HCT116 (cell line): ENCODE measurements around the gene ADAMTS4. TPM values are rescaled to one million over a fixed set of nuclear protein-coding genes. Genes with fewer than 3 reads are reported as not detected.

Experiments
- ATAC-seq: fragments of 200-7000 bp; cut with Tn5 transposase; 2 replicates; pipeline ENCODE4 v1.9.1; 2020; ENCODE audit warnings: mild to moderate bottlenecking, moderate library complexity
- BruUV-seq: library from RNA; stranded (reverse); fragments of 400-500 nt; replicated peaks from 2 replicates; lab custom pipeline; 2021; lab: Mats Ljungman, UMichigan
- CTCF ChIA-PET: fragments of 300-600 bp; sonication (Branson Sonifier 250); formaldehyde crosslinking; loops from one replicate; lab custom pipeline; 2021; ENCODE audit warnings: antibody characterized with exemption; lab: Charles Lee
- POLR2A ChIA-PET: fragments of 300-600, 350-600 bp; sonication (Branson Sonifier 250); formaldehyde crosslinking; loops from one replicate; lab custom pipeline; 2021; ENCODE audit warnings: antibody characterized with exemption; lab: Charles Lee
- RAD21 ChIA-PET, 2 experiments: fragments of 300-600 bp; sonication (Branson Sonifier 250); formaldehyde crosslinking; loops; one replicate each; lab custom pipeline; 2023; ENCODE audit warnings: low total read pairs in 2 of 2; ENCODE audit not compliant: uncharacterized antibody in 2 of 2, unreplicated experiment in 2 of 2, low non-redundant PET in 1 of 2; lab: Charles Lee
- DNase-seq: peaks from one replicate; pipeline ENCODE4 v3.0.0-alpha.2; 2010; ENCODE audit warnings: low read depth, low spot score
- H2AFZ ChIP-seq: fragments of 200-600 bp; shearing (Covaris generic), sonication (generic); 2 replicates; pipeline ENCODE4 v1.6.1; 2017; ENCODE audit warnings: low read depth, mixed run types, mixed read lengths, antibody characterized with exemption, low read length; ENCODE audit not compliant: poor library complexity, severe bottlenecking
- H3K27ac ChIP-seq: 2 replicates; pipeline ENCODE4 v1.5.1; 2012; ENCODE audit warnings: low read depth, low read length
- H3K27me3 ChIP-seq: fragments of 200-600 bp; sonication (generic); 2 replicates; pipeline ENCODE4 v1.6.1; 2016; ENCODE audit warnings: mixed run types, low read length, mixed read lengths; ENCODE audit not compliant: insufficient read depth
- H3K36me3 ChIP-seq, 2 experiments: fragments of 200-500 bp in 1 of 2; fragments of 200-600 bp in 1 of 2; sonication (Bioruptor generic) in 1 of 2; sonication (generic) in 1 of 2; 2 replicates each; pipeline versions ENCODE4 v1.5.1 to v1.6.1; 2014 to 2016; ENCODE audit warnings: low read length in 2 of 2, inconsistent platforms in 1 of 2, mixed read lengths in 1 of 2, mixed run types in 1 of 2; ENCODE audit not compliant: insufficient read depth in 2 of 2, control insufficient read depth in 1 of 2
- H3K4me1 ChIP-seq, 2 experiments: fragments of 200-600 bp in 1 of 2; sonication (generic) in 1 of 2; 2 replicates each; pipeline versions ENCODE4 v1.5.1 to v1.6.1; 2012 to 2017; ENCODE audit warnings: low read length in 2 of 2, inconsistent platforms in 1 of 2, mild to moderate bottlenecking in 1 of 2, mixed read lengths in 1 of 2, mixed run types in 1 of 2, moderate library complexity in 1 of 2; ENCODE audit not compliant: insufficient read depth in 2 of 2, control insufficient read depth in 1 of 2
- H3K4me2 ChIP-seq: fragments of 200-600 bp; sonication (generic); 2 replicates; pipeline ENCODE4 v1.6.1; 2017; ENCODE audit warnings: mixed run types, low read length, mixed read lengths
- H3K4me3 ChIP-seq, 2 experiments: fragments of 200-600 bp in 1 of 2; sonication (generic) in 1 of 2; replicated peaks in 1 of 2; 2 replicates each; pipeline ENCODE4 v1.5.1; 2011 to 2016; ENCODE audit warnings: low read length in 2 of 2, control low read depth in 1 of 2, low read depth in 1 of 2, mild to moderate bottlenecking in 1 of 2, mixed read lengths in 1 of 2, mixed run types in 1 of 2
- H3K79me2 ChIP-seq: fragments of 200-600 bp; sonication (generic); 2 replicates; pipeline ENCODE4 v1.6.1; 2017; ENCODE audit warnings: mild to moderate bottlenecking, mixed run types, low read length, moderate library complexity, mixed read lengths; ENCODE audit not compliant: insufficient read depth
- H3K9ac ChIP-seq: fragments of 200-600 bp; sonication (generic); 2 replicates; pipeline ENCODE4 v1.6.1; 2016; ENCODE audit warnings: low read length, mixed read lengths
- H3K9me2 ChIP-seq: fragments of 200-600 bp; sonication (generic), shearing (Covaris generic); 2 replicates; pipeline ENCODE4 v1.6.1; 2017; ENCODE audit warnings: mixed run types, mild to moderate bottlenecking, moderate library complexity; ENCODE audit not compliant: insufficient read depth
- H3K9me3 ChIP-seq, 2 experiments: fragments of 200-500 bp in 1 of 2; fragments of 200-600 bp in 1 of 2; sonication (Bioruptor generic) in 1 of 2; sonication (generic) in 1 of 2; 2 replicates each; pipeline ENCODE4 v1.6.1; 2014 to 2017; ENCODE audit warnings: low read length in 2 of 2, mixed read lengths in 2 of 2, inconsistent platforms in 1 of 2, low read depth in 1 of 2, mild to moderate bottlenecking in 1 of 2, mixed run types in 1 of 2, moderate library complexity in 1 of 2; ENCODE audit not compliant: control insufficient read depth in 1 of 2, insufficient read depth in 1 of 2
- H4K20me1 ChIP-seq: fragments of 200-600 bp; sonication (generic), shearing (Covaris generic); 2 replicates; pipeline ENCODE4 v1.6.1; 2017; ENCODE audit warnings: mixed run types, mild to moderate bottlenecking, moderate library complexity; ENCODE audit not compliant: insufficient read depth
- CBX3 ChIP-seq: IDR thresholded peaks from 2 replicates; pipeline ENCODE4 v1.6.1; 2012; ENCODE audit warnings: low read depth
- CEBPB ChIP-seq: IDR thresholded peaks from 2 replicates; pipeline ENCODE4 v1.6.1; 2012; ENCODE audit warnings: low read depth
- EGR1 ChIP-seq: IDR thresholded peaks from 2 replicates; pipeline ENCODE4 v1.6.1; 2012; ENCODE audit warnings: low read depth
- ELF1 ChIP-seq: IDR thresholded peaks from 2 replicates; pipeline ENCODE4 v1.6.1; 2012; ENCODE audit warnings: low read depth, borderline replicate concordance
- EZH2phosphoT487 ChIP-seq: fragments of 200-600 bp; IDR thresholded peaks from 2 replicates; pipeline ENCODE4 v1.6.1; 2018; ENCODE audit warnings: antibody characterized with exemption, borderline replicate concordance
- FOSL1 ChIP-seq: IDR thresholded peaks from 2 replicates; pipeline ENCODE4 v1.6.1; 2012; ENCODE audit warnings: low read depth
- JUND ChIP-seq: IDR thresholded peaks from 2 replicates; pipeline ENCODE4 v1.6.1; 2012
- MAX ChIP-seq: IDR thresholded peaks from 2 replicates; pipeline ENCODE4 v1.6.1; 2012
- POLR2A ChIP-seq: IDR thresholded peaks from 2 replicates; pipeline ENCODE4 v1.7.0; 2011; ENCODE audit warnings: borderline replicate concordance; ENCODE audit not compliant: insufficient read depth, insufficient read length; ENCODE audit errors: extremely low read depth
- POLR2AphosphoS5 ChIP-seq: IDR thresholded peaks from 2 replicates; pipeline ENCODE4 v1.6.1; 2011; ENCODE audit warnings: mild to moderate bottlenecking, low read depth, low read length, moderate library complexity
- RAD21 ChIP-seq: IDR thresholded peaks from 2 replicates; pipeline ENCODE4 v1.6.1; 2012; ENCODE audit warnings: low read depth, mild to moderate bottlenecking
- REST ChIP-seq: IDR thresholded peaks from 2 replicates; pipeline ENCODE4 v1.6.1; 2012; ENCODE audit warnings: low read depth
- SIN3A ChIP-seq: IDR thresholded peaks from 2 replicates; pipeline ENCODE4 v1.6.1; 2012; ENCODE audit warnings: low read depth
- SP1 ChIP-seq: IDR thresholded peaks from 2 replicates; pipeline ENCODE4 v1.6.1; 2012; ENCODE audit warnings: low read depth
- SRF ChIP-seq: IDR thresholded peaks from 2 replicates; pipeline ENCODE4 v1.6.1; 2012; ENCODE audit warnings: low read depth
- TCF7L2 ChIP-seq: IDR thresholded peaks from 2 replicates; pipeline ENCODE4 v1.7.0; 2011; ENCODE audit warnings: borderline replicate concordance, inconsistent platforms; ENCODE audit not compliant: insufficient read depth, insufficient read length; ENCODE audit errors: extremely low read depth
- YY1 ChIP-seq: IDR thresholded peaks from 2 replicates; pipeline ENCODE4 v1.6.1; 2011; ENCODE audit warnings: low read length, low read depth, moderate library complexity, mild to moderate bottlenecking; ENCODE audit not compliant: insufficient replicate concordance; ENCODE audit errors: extremely low read depth
- intact Hi-C: fragments of 100-400 bp; cut with micrococcal nuclease; formaldehyde crosslinking; loops from 2 replicates; pipeline ENCODE4 v1.10.0; 2022
- total RNA-seq: library from RNA; stranded (reverse); gene quantifications from one replicate; pipeline ENCODE4 v1.2.1, GENCODE V29; 2021; ENCODE audit not compliant: unreplicated experiment

The ADAMTS4 gene
- total RNA-seq, 1 experiment from 2014 or later, result not detected

- intact Hi-C loops, result no loop called here
Observed at GRCh38 chr1:161185732-161186311, 13.0 kb downstream of the ADAMTS4 start.

More at GRCh38 chr1:161185732-161186311, 13.0 kb downstream of the ADAMTS4 start:
- Histone ChIP-seq H2AFZ (no peak overlapping the region), H3K4me3 (no peak overlapping the region), H3K9me3 (no peaks in the 10 kb centered on the region), H4K20me1 (no peaks in the 10 kb centered on the region), H3K36me3 (no peaks in the 10 kb centered on the region), H3K79me2 (no peaks in the 10 kb centered on the region), H3K27ac (no peak overlapping the region), H3K4me1 (peaks cover 12 to 24% of the 10 kb centered on the region in 2 experiments), H3K4me2 (no peak overlapping the region), H3K9ac (no peak overlapping the region), H3K9me2 (no peaks in the 10 kb centered on the region), H3K27me3 (no peaks in the 10 kb centered on the region)
- RAD21 ChIA-PET, result no interaction called here
- POLR2A ChIA-PET, result interaction anchor here (1.0 kb wide), 1 partner anchor 16 kb away, joined by 3 read pairs; the partner anchor contains the start of gene NDUFS2
- BruUV-seq, result no TSS peak
- DNase-seq (no peak), ATAC-seq (no peak)
- CTCF ChIA-PET, result interaction anchor here (1.2 kb wide), 1 partner anchor 21 kb away, joined by 3 read pairs; no protein-coding TSS in a partner anchor
- TF ChIP-seq MAX, result no peak
- TF ChIP-seq JUND, result no peak
- TF ChIP-seq SP1, result no peak
- TF ChIP-seq SRF, result no peak
- no peak for TF ChIP-seq YY1
- TF ChIP-seq ELF1, result no peak
- no peak for TF ChIP-seq CEBPB
- no peak for TF ChIP-seq CBX3
- TF ChIP-seq EGR1, result no peak
- TF ChIP-seq POLR2A, result no peak
- no peak for TF ChIP-seq REST
- no peak for TF ChIP-seq FOSL1
- no peak for TF ChIP-seq TCF7L2
- no peak for TF ChIP-seq RAD21
- no peak for TF ChIP-seq SIN3A
- TF ChIP-seq EZH2phosphoT487, result no peak
- no peak for TF ChIP-seq POLR2AphosphoS5
